K562 treated with DMSO at 1 percent for 4 hours (cell line): ENCODE data around the gene PLA2G2A. TPM values are rescaled to one million over a fixed set of nuclear protein-coding genes. Genes with fewer than 3 reads are reported as not detected.

ENCODE experiments used
- total RNA-seq: library from RNA; unstranded; fragments of 300-600 nt; gene quantifications from 2 replicates; pipeline ENCODE4 v1.2.3, GENCODE V29; 2022; ENCODE audit not compliant: insufficient read depth

PLA2G2A gene, protein sequence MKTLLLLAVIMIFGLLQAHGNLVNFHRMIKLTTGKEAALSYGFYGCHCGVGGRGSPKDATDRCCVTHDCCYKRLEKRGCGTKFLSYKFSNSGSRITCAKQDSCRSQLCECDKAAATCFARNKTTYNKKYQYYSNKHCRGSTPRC
- not detected in 2 replicates for total RNA-seq

DNA sequence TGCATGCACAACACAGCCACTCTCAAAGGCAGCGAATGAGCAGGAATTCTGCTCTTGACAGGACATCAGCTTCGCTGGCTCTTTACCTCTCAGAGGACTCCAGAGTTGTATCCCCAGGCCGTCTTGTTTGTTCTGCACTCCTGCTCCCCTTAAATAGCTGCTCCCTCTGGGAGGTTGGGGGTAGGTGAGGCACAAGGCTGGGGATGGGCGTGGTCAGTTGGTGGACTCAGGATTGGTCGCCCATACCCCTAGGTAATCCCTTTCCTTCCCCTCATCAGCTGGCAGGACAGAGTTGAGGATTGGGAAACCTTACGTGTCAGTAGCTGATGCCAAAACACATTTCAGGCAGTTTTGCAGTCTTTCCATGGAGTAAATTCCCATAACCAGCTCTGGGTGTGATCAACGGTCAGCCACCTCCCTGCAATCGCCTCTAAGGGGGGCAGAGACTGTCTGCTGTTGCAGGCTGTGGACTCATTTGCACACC lies at the start of gene PLA2G2A:
Gene PLA2G2A (minus strand): TSS at position 125 of the 484 bp plus-strand sequence. CDS start 845 bp downstream, outside the sequence.

Other genes starting within 250 kb of the PLA2G2A start
- 2.8 and 3.5 TPM in 2 replicates for gene TMCO4, start 179.7 kb downstream of the PLA2G2A start, total RNA-seq
- gene RNF186, start 164.3 kb downstream of the PLA2G2A start, total RNA-seq, result not detected in 2 replicates
- 4.3 and 6.6 TPM in 2 replicates for gene OTUD3, start 97.2 kb downstream of the PLA2G2A start, total RNA-seq
- gene PLA2G2E, start 56.0 kb downstream of the PLA2G2A start, total RNA-seq, result not detected in 2 replicates
- gene PLA2G5, start 90.6 kb upstream of the PLA2G2A start, total RNA-seq, result not detected in 2 replicates
- gene PLA2G2D, start 139.9 kb upstream of the PLA2G2A start, total RNA-seq, result not detected in 2 replicates
- gene PLA2G2F, start 159.7 kb upstream of the PLA2G2A start, total RNA-seq, result not detected in 2 replicates
- gene UBXN10, start 206.5 kb upstream of the PLA2G2A start, total RNA-seq, result 3.1 and 4.3 TPM in 2 replicates
- gene PLA2G2C, start 206.9 kb upstream of the PLA2G2A start, total RNA-seq, result 0.61 and 0.82 TPM in 2 replicates